Measurements from ENCODE around the gene HIPK2. TPM values are rescaled to one million over a fixed set of nuclear protein-coding genes. Genes with fewer than 3 reads are reported as not detected.

HIPK2 gene
- total RNA-seq, 1 experiment from 2014 or later = 15.4 TPM

DNA sequence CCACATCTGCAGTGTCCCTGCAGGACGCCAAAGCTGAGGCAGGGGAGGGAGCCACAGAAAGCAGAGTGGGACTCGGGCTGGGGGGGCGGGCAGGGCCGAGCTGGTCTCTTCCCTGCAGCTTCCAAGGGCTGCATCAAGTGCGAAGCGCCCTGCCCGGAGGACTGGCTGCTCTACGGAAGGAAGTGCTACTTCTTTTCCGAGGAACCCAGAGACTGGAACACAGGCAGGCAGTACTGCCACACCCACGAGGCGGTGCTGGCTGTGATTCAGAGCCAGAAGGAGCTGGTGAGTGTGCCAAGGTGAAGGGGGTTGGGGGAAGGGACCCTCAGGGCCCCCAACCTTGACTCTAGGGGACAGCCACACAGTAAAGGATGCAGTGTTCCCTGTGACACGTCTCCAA, 237.6 kb downstream of the HIPK2 start:
- no peak for DNase-seq (ENCODE audit: low spot score)

GRCh38 chr7:139538881-139539635, 238.7 kb downstream of the HIPK2 start:
- DNase-seq (ENCODE audit: low spot score) = no peak

GRCh38 chr7:139536152-139536551, 241.6 kb downstream of the HIPK2 start:
- DNase-seq (ENCODE audit: low spot score) = no peak

GRCh38 chr7:139534966-139535651, 242.7 kb downstream of the HIPK2 start:
- no peak for DNase-seq (ENCODE audit: low spot score)

GRCh38 chr7:139534096-139534495, 243.7 kb downstream of the HIPK2 start:
- DNase-seq (ENCODE audit: low spot score) = no peak

GRCh38 chr7:139532636-139533155, 245.1 kb downstream of the HIPK2 start:
- DNase-seq (ENCODE audit: low spot score) = no peak

GRCh38 chr7:139531094-139531493, 246.7 kb downstream of the HIPK2 start:
- DNase-seq (ENCODE audit: low spot score) = no peak

GRCh38 chr7:139526578-139527544, 250.9 kb downstream of the HIPK2 start:
- peak; percentile 80 for DNase-seq (ENCODE audit: low spot score)

GRCh38 chr7:139525750-139526149, 252.0 kb downstream of the HIPK2 start:
- no peak for DNase-seq (ENCODE audit: low spot score)

GRCh38 chr7:139525239-139525638, 252.6 kb downstream of the HIPK2 start:
- DNase-seq (ENCODE audit: low spot score) = no peak

- no peak for DNase-seq (ENCODE audit: low spot score)
Measured at GRCh38 chr7:139523968-139524815, 253.6 kb downstream of the HIPK2 start.

DNA sequence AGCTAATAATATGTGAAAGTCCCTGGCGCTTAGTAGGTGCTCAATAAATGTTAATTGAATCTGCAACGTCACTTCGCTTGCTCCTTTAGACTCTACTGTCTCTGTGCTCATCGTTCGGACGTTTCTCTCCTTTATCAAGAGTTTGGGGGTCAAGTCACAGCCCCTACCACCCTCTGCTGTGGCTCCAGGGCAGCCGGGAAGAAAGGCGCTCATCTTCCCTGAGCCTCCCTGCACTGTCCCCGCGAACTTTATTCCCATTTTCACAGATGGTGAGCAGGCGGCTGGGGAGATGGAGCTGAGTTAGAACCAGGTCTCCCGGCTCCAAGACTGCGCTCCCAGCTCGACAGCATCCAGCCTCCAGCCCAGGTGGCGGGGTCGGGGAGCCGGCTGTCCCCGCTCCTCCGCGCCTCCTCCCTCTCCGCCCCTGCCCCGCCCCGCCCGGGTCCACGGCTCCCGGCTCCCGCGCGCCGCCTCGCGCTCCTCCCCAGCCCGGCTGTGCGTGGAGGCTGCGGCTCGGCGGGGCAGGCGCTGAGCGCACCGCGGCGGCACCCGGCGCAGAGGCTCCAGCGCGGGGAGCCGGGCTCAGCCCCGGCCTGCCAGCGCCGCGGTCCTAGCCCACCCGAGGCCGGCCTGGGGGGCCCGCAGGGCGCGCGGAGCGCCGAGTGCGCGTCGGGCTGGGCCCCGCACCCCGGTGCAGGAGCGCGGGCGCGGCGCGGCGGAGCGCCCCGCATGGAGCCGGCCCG, 254.4 kb downstream of the HIPK2 start, which contains the start of gene CLEC2L:
Gene CLEC2L, plus strand, starts transcription at position 487 of the 743 bp plus-strand sequence. Its CDS starts 243 bp downstream, at position 730.
- no peak for DNase-seq (ENCODE audit: low spot score)

- no peak for DNase-seq (ENCODE audit: low spot score)
Measured at GRCh38 chr7:139522830-139523198, 255.0 kb downstream of the HIPK2 start.

DNA sequence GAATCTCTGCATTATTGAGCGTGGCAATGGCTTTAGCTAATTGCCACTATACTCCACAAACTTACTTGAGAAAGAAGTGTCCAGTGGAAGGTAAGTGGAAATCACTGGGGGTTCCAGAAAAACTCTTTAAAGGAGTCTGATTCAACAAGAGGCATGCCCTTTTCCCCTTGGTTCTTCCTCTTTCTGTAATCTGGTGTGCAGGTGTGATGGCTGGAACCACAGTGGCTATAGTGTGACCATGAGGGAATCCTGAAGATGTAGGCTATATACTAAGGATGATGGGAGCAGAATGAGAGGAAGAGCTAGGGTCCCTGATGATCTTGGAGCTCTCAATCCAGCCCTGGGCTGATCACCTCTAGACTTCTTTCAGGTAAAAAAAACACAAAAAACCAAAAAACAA, 256.4 kb downstream of the HIPK2 start:
- DNase-seq (ENCODE audit: low spot score) = no peak

- DNase-seq (ENCODE audit: low spot score) = no peak
Measured at GRCh38 chr7:139515266-139515665, 262.5 kb downstream of the HIPK2 start.

Other genes starting within 250 kb of the HIPK2 start
- 14.5 and 16.8 TPM in 2 replicates for gene TBXAS1, start 51.3 kb upstream of the HIPK2 start, total RNA-seq (2014; rRNA removed; shearing (Covaris generic))

Measured in H4 (cell line).